GM13977 (cell line): ENCODE measurements around the gene THSD4.

Experiments used
- DNase-seq: peaks from one replicate; pipeline ENCODE4 v3.0.0; 2012; ENCODE audit warnings: low spot score
- CTCF ChIP-seq: IDR thresholded peaks from 2 replicates; pipeline ENCODE4 v1.5.1; 2012; ENCODE audit warnings: mild to moderate bottlenecking, control low read depth; ENCODE audit not compliant: insufficient read depth; ENCODE audit errors: extremely low read depth, missing control alignments
- in situ Hi-C: fragments of 300-500 bp; cut with MboI; formaldehyde crosslinking; loops from one replicate; pipeline ENCODE4 v1.12.0; 2022; ENCODE audit warnings: low sequenced_read_pairs, low pct_unique_long_range_greater_than_20kb, mixed read lengths, inconsistent platforms; ENCODE audit not compliant: unreplicated experiment

The THSD4 gene

GRCh38 chr15:71230303-71230702 is 115.0 kb downstream of the THSD4 start:
- DNase-seq = no peak
- no peak for TF ChIP-seq CTCF
- in situ Hi-C loops = no loop called here

- in situ Hi-C loops = no loop called here
- no peak for DNase-seq
- TF ChIP-seq CTCF = no peak
Observed at GRCh38 chr15:71231758-71232157, 116.5 kb downstream of the THSD4 start.

GRCh38 chr15:71232411-71232810 is 117.1 kb downstream of the THSD4 start:
- no peak for DNase-seq
- TF ChIP-seq CTCF = no peak
- in situ Hi-C loops = no loop called here

GRCh38 chr15:71237456-71238188 is 122.4 kb downstream of the THSD4 start:
- no peak for TF ChIP-seq CTCF
- DNase-seq = no peak
- in situ Hi-C loops = no loop called here

- no peak for TF ChIP-seq CTCF
- in situ Hi-C loops = no loop called here
- DNase-seq = no peak
Observed at GRCh38 chr15:71238926-71239325, 123.7 kb downstream of the THSD4 start.

- no peak for DNase-seq
- no peak for TF ChIP-seq CTCF
- in situ Hi-C loops = no loop called here
Observed at GRCh38 chr15:71239592-71240364, 124.5 kb downstream of the THSD4 start.
